ACC112 (cell line): ENCODE results near the gene LARP1.
"Not testable (repeated sequence)": the region's sequence is repeated elsewhere in the genome, so short reads cannot be mapped to it uniquely, and the experiment has no call there.

ENCODE experiments used
- H2AFZ ChIP-seq: fragments of 200-600 bp; sonication (generic); one replicate; pipeline ENCODE4 v1.6.0; 2017; ENCODE audit warnings: antibody characterized with exemption, low read length; ENCODE audit not compliant: unreplicated experiment
- H3K27ac ChIP-seq: fragments of 200-600 bp; sonication (generic); 2 replicates; pipeline ENCODE4 v1.5.1; 2014; ENCODE audit warnings: low read depth, mild to moderate bottlenecking, antibody characterized with exemption, low read length, moderate library complexity
- H3K27me3 ChIP-seq: fragments of 200-600 bp; sonication (generic); 2 replicates; pipeline ENCODE4 v1.6.1; 2014; ENCODE audit warnings: mild to moderate bottlenecking, antibody characterized with exemption, low read length, moderate library complexity, mixed read lengths; ENCODE audit not compliant: insufficient read depth
- H3K36me3 ChIP-seq: fragments of 200-600 bp; sonication (generic); 2 replicates; pipeline ENCODE4 v1.6.1; 2016; ENCODE audit warnings: mild to moderate bottlenecking, antibody characterized with exemption, low read length, moderate library complexity, mixed read lengths; ENCODE audit not compliant: insufficient read depth
- H3K4me1 ChIP-seq: fragments of 200-600 bp; sonication (generic); one replicate; pipeline ENCODE4 v1.6.1; 2016; ENCODE audit warnings: low read length, mixed read lengths; ENCODE audit not compliant: insufficient read depth, unreplicated experiment, control insufficient read depth
- H3K4me3 ChIP-seq: fragments of 200-600 bp; sonication (generic); 2 replicates; pipeline ENCODE4 v1.5.1; 2014; ENCODE audit warnings: mild to moderate bottlenecking, low read depth, low read length
- H3K79me2 ChIP-seq: fragments of 200-600 bp; sonication (generic); one replicate; pipeline ENCODE4 v1.6.0; 2016; ENCODE audit warnings: low read length; ENCODE audit not compliant: control insufficient read depth, unreplicated experiment, insufficient read depth

Gene LARP1

GRCh38 chr5:154824070-154824469, 68.9 kb downstream of the LARP1 start:
- Histone ChIP-seq H3K27ac (no peak overlapping the region), H3K27me3 (no peaks in the 10 kb centered on the region), H3K4me1 (no peaks in the 10 kb centered on the region), H3K79me2 (no peaks in the 10 kb centered on the region), H3K4me3 (no peak overlapping the region), H2AFZ (no peak overlapping the region), H3K36me3 (no peaks in the 10 kb centered on the region; the same call in 1 of the 2 replicates)

- no peak overlapping the region for H2AFZ ChIP-seq
- H3K36me3 ChIP-seq = no peaks in the 10 kb centered on the region
Observed at GRCh38 chr5:154829181-154829588, 74.0 kb downstream of the LARP1 start.

GRCh38 chr5:154829589-154830218, 74.5 kb downstream of the LARP1 start:
- no peaks in the 10 kb centered on the region for H3K27me3 ChIP-seq
- H3K4me3 ChIP-seq = no peak overlapping the region
- no peaks in the 10 kb centered on the region for H3K36me3 ChIP-seq
- H3K4me1 ChIP-seq = peaks cover 16% of the 10 kb centered on the region
- H3K27ac ChIP-seq = no peak overlapping the region
- H2AFZ ChIP-seq = no peak overlapping the region
- H3K79me2 ChIP-seq = no peaks in the 10 kb centered on the region

More at GRCh38 chr5:154829181-154829588, 74.0 kb downstream of the LARP1 start:
- Histone ChIP-seq H3K4me1 (peaks cover 11% of the 10 kb centered on the region), H3K27ac (no peak overlapping the region), H3K27me3 (no peaks in the 10 kb centered on the region), H3K4me3 (no peak overlapping the region), H3K79me2 (no peaks in the 10 kb centered on the region)

- Histone ChIP-seq H3K4me1 (peaks cover 21% of the 10 kb centered on the region), H3K36me3 (no peaks in the 10 kb centered on the region), H3K27me3 (no peaks in the 10 kb centered on the region), H3K27ac (no peak overlapping the region), H3K79me2 (no peaks in the 10 kb centered on the region), H2AFZ (no peak overlapping the region), H3K4me3 (no peak overlapping the region)
Observed at GRCh38 chr5:154830219-154830595, 75.0 kb downstream of the LARP1 start.

- no peak overlapping the region for H3K27ac ChIP-seq
- no peaks in the 10 kb centered on the region for H3K36me3 ChIP-seq
Observed at GRCh38 chr5:154830596-154830995, 75.4 kb downstream of the LARP1 start.

GRCh38 chr5:154831451-154831850, 76.3 kb downstream of the LARP1 start:
- H3K4me1 ChIP-seq = peaks cover 26% of the 10 kb centered on the region
- H3K79me2 ChIP-seq = no peaks in the 10 kb centered on the region
- no peaks in the 10 kb centered on the region for H3K36me3 ChIP-seq
- H3K27me3 ChIP-seq = no peaks in the 10 kb centered on the region
- H2AFZ ChIP-seq = no peak overlapping the region
- no peak overlapping the region for H3K27ac ChIP-seq
- H3K4me3 ChIP-seq = no peak overlapping the region

More at GRCh38 chr5:154830596-154830995, 75.4 kb downstream of the LARP1 start:
- Histone ChIP-seq H3K4me3 (no peak overlapping the region), H2AFZ (no peak overlapping the region), H3K27me3 (no peaks in the 10 kb centered on the region), H3K4me1 (peaks cover 23% of the 10 kb centered on the region), H3K79me2 (no peaks in the 10 kb centered on the region)

GRCh38 chr5:154832804-154833203, 77.6 kb downstream of the LARP1 start:
- not testable (repeated sequence) for H3K27ac ChIP-seq, H3K27me3 ChIP-seq

GRCh38 chr5:154834053-154834452, 78.9 kb downstream of the LARP1 start:
- Histone ChIP-seq H2AFZ (no peak overlapping the region), H3K27ac (no peak overlapping the region), H3K79me2 (no peaks in the 10 kb centered on the region), H3K27me3 (no peaks in the 10 kb centered on the region), H3K36me3 (no peaks in the 10 kb centered on the region), H3K4me3 (no peak overlapping the region), H3K4me1 (peaks cover 26% of the 10 kb centered on the region)

More at GRCh38 chr5:154832804-154833203, 77.6 kb downstream of the LARP1 start:
- not testable (repeated sequence) for H2AFZ ChIP-seq, H3K79me2 ChIP-seq, H3K4me3 ChIP-seq, H3K36me3 ChIP-seq
- peaks cover 26% of the 10 kb centered on the region for H3K4me1 ChIP-seq

- Histone ChIP-seq H3K4me1 (peaks cover 16% of the 10 kb centered on the region), H3K27ac (0 out of 2 replicates have a peak overlapping the region, but pooled peaks have one; percentile 34)
- not testable (repeated sequence) for H3K4me3 ChIP-seq, H3K79me2 ChIP-seq, H2AFZ ChIP-seq, H3K27me3 ChIP-seq, H3K36me3 ChIP-seq
Observed at GRCh38 chr5:154835701-154836052, 80.5 kb downstream of the LARP1 start.

- no peaks in the 10 kb centered on the region for H3K79me2 ChIP-seq
- no peak overlapping the region for H3K4me3 ChIP-seq
- no peak overlapping the region for H2AFZ ChIP-seq
- no peaks in the 10 kb centered on the region for H3K36me3 ChIP-seq
- no peak overlapping the region for H3K27ac ChIP-seq
- H3K27me3 ChIP-seq = no peaks in the 10 kb centered on the region
- peaks cover 16% of the 10 kb centered on the region for H3K4me1 ChIP-seq
Observed at GRCh38 chr5:154836225-154836624, 81.0 kb downstream of the LARP1 start.

- H3K36me3 ChIP-seq = no peaks in the 10 kb centered on the region
- H2AFZ ChIP-seq = no peak overlapping the region
- H3K4me3 ChIP-seq = no peak overlapping the region
- peaks cover 16% of the 10 kb centered on the region for H3K4me1 ChIP-seq
- no peak overlapping the region for H3K27ac ChIP-seq
- no peaks in the 10 kb centered on the region for H3K27me3 ChIP-seq
- H3K79me2 ChIP-seq = no peaks in the 10 kb centered on the region
Observed at GRCh38 chr5:154837009-154837901, 82.1 kb downstream of the LARP1 start.
